ENCODE measurements around the gene VIL1.

GRCh38 chr2:218405086-218405745 is 13.7 kb upstream of the VIL1 start:
- TF ChIP-seq CTCF (IDR thresholded peaks at IDR 0.05; ENCODE audit: low read length) (no peak), EZH2phosphoT487 (IDR thresholded peaks at IDR 0.05; ENCODE audit: low read length) (no peak), EZH2 (optimal IDR thresholded peaks at IDR 0.05; ENCODE audit: low read depth, low read length) (no peak)

All from MM.1S (cell line).